HG02852 (cell line): ENCODE results near the gene POPDC2.
"Not testable (repeated sequence)": the region's sequence is repeated elsewhere in the genome, so short reads cannot be mapped to it uniquely, and the experiment has no call there.

Experiments
- ATAC-seq: cut with Tn5 transposase; IDR thresholded peaks from one replicate; pipeline ENCODE4 v1.9.1; 2021; ENCODE audit warnings: mild to moderate bottlenecking, moderate library complexity; ENCODE audit not compliant: unreplicated experiment

Gene POPDC2, protein sequence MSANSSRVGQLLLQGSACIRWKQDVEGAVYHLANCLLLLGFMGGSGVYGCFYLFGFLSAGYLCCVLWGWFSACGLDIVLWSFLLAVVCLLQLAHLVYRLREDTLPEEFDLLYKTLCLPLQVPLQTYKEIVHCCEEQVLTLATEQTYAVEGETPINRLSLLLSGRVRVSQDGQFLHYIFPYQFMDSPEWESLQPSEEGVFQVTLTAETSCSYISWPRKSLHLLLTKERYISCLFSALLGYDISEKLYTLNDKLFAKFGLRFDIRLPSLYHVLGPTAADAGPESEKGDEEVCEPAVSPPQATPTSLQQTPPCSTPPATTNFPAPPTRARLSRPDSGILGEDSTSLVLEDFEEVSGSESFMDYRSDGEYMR

DNA sequence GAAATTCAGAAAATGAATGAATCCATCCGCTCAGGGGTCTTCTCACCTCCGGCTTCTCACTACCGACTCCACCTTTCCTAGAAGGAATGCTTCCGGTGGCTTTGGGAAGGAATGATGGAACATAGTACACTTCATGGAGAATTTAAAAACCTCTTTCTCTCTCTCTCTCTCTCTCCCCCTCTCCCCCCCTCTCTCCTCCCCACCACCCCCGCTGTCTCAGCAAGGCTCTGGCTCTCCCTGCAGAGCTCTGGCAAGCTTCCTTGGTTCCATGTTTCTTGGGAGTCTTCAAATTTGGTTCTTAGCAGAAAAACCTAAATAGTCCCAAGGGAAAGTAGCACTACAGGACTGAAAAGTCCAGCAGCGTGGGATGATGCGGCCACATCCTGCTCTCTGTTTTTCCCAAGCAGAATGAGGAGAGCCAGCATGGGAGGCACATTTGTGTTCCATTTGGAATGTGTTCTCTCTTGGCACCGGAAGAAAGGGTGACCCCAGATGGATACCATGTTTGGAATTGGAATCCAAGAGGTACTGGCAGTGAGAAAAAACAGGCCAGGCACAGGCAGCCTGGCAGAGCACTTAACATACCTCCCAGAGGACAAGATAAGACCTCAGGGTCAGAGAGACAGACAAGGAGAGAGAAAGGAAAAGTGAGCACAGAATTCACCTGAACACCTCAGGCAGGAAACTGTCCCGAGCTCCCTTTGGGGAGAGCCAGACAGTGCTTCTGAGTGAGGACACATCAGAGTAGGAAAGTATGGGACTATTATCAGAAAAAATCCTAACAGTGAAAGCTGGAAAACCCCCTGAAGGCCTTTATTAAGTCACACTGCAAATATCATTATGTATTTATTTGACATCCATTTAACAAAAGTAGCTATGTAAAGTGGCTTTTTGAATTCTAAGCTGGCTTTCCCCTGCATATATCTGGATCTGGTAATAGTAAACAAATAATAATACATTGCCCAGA is at the start of gene POPDC2:
Gene POPDC2, minus strand, starts transcription at position 116 of the 967 bp plus-strand sequence. CDS start 166 bp downstream, outside the sequence.
- ATAC-seq = no peak

DNA sequence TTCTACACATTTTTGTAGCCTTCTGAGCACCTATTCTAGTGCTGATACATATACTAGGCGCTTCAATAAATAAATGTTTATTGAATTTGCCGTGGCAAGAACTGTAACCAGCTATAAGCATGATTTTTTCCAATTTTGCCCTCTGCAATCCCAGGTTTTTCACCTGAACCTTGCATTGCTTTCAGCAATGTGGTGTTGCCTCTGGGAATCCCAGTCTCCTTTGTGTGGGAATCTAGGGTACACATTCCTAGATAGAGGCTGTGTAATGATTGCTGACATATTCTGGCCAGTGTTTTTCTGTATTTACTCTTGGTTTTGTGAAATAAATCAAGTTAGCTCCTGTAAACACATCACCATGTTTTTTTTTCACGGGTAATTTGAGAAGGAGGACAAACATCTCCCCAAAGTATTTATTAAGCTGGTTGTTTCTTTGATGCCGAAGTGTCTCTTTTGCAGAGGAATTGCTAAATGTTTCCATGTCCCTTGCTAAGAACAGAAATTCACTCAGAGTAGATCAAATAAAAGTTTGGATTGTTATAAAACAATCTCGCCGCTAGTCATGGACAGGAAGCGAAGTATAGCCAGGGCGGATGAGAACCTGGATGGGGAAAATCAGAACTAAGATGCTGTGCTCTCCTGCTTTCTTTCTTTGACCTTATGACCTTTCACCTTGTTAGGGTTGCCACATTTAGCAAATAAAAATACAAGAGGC is 43.6 kb upstream of the POPDC2 start:
- ATAC-seq = no peak

DNA sequence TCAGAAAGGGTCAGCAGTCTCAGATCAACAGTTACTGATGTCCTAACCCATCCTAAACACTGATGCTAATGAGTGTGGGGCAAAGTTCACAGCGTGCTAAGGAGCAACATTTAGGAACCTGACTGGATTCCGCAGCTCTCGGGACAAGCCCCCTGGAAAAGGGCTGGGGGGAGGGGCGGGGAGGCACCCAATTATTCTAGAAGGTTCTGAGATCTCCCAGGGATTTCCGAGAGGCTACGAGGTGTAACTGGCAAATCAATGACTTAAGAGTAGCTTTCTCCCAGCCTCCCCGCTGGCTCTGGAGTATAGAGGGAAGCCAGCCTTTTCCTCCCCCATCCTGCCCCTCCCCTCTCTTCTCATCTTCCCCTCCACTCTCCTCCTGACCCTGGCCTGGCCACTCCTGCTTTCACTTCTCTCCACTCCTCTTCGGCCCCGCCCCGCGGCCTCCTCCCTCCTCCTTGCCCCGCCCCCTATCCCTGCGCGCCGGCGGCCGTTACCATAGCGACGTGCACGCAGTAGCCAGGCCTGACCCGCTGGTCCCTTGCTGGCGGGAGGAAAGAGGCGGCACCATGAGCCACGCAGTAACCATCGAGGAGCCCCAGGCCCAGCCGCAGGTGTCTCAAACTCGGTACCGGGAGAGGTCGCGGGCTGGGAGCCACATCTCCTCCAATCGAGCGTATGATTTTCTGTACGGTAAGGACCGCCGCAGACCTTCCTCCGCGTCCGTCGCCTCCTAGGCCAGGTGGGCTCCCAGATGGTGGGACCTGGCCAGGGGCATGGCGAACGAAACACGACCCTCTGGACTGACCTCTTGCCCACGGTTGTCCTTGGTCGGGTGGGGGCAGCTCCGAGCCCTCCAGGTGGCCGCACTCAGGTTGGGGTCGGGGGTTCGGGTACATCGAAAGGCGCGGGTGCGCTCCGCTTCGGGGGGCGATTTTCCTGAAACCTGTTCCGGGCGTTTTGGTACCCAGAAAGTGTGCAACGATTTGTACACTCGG is 42.4 kb upstream of the POPDC2 start, which contains the start of gene CFAP91:
Gene CFAP91, plus strand, starts transcription at position 493 of the 998 bp plus-strand sequence. Its CDS starts 77 bp downstream, at position 570.
- ATAC-seq = peak; percentile 89

DNA sequence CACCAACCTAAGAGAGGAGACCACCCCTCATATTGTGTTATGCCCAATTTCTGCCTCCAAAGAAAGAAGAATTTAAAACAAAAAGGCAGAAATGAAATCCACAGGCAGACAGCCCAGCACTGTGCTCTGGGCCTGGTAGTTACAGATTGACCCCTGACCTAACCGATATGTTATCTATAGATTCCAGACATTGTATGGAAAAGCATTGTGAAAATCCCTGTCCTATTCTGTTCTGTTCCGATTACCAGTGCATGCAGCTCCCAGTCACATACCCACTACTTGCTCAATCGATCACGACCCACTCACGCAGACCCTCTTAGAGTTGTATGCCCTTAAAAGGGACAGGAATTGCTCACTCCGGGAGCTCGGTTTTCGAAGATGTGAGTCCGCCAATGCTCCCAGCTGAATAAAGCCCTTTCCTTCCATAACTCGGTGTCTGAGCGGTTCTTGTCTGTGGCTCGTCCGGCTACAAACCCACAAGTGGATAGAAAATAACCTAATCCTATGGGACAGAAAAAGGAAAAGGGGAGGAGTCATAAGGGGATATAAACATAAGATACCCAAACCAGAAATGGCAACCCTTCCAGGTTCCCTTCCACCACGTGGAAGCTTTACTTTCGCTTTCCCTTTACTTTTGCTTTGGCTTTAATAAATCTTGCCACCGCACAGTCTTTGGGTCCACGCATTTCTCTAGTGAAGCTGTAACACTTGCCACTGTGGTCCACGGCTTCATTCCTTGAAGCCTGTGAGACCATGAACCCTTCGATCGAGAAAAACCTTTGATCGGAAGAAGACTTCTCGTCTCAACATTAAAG is 40.7 kb upstream of the POPDC2 start:
- ATAC-seq = peak; percentile 14

DNA sequence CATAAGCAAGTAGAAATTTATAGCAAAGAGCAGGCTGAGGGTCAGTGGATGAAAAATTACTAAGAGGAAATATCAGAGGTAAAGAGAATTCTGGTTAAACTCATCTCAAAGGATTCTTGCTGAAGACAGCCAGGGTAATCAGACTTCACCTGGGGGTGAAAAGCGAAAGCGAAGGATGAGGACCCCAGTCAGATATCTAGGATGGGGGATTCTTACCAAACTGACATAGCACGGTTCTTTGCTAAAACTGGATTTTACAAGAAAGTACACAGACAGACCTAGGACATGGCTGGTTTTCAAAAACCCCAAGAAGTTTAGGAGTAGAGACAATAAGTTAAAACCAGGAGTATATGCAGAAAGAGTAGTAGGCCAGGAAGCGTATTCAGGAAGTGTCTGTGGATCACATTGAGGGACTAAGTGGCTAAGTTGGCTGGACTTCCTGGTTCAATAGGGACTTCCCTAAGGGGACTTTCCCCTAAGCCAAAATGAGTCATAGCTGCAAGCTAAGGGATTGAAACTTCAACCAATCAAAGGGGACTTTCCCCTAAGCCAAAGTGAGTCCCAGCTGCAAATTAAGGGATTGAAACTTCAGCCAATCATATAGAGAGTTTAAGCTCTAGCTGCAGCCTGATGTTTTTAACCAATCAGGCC is 40.0 kb upstream of the POPDC2 start:
- ATAC-seq = peak; percentile 31

DNA sequence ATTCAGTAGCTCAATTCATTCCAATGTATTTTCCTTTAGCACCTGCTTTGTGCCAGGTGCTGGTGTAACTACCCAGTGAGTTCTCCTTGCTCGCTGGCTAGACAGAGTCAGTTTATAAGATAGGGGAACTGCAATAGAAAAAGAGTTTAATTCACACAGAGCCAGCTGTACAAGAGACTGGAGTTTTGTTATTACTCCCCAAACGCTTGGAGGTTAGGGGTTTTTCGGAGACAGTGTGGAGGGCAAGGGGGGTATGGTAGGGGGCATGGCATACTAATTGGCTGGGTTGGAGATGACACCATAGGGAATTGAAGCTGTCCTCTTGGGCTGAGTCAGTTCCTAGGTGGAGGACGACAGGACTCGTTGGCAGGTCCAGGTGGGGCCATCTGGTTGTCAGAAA is 37.0 kb upstream of the POPDC2 start:
- peak; percentile 58 for ATAC-seq

DNA sequence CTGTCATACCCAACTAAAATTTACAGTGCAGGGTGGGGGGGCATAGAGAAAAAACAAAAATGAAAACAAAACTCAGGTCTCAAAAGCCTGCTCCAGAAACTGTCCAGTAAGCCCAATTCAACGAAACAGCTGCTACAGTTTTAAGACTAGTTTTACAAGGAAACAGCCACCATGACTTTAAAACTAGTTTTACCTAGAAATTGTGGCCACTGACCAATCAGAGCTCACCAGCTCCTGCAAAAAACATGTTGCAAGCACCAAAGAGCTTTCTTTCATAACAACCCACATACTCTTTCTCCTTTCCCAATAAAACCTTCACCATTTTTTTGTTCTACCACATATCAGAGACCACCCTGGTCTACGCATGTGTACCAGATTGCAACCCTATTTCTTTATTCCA is 35.1 kb upstream of the POPDC2 start:
- no peak for ATAC-seq

DNA sequence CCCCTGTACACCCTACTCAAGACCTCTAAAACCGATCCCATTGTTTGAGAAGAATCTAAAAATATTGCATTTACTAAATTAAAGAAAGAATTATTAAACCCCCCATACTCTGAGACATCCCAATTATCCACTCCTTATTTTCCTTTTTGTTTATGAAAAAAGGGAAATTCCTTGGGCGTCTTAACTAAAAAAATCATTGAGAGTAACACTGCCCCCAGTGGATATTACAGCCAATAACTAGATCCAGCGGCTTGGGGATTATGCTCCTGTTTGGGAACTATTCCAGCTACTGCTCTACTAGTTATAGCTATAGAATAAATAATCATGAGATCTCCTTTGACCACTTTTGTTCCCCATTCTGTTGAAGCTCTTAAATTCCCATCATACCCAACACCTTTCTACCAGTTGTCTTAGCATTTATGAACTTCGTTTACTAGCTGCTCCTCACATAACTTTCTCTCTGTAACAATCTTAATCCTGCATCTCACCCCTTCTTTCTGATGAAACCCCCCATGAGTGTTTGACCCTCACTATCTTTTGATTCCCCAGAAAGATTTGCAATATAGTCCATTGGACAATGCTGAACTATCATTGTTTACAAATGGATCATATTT is 29.8 kb upstream of the POPDC2 start:
- no peak for ATAC-seq

DNA sequence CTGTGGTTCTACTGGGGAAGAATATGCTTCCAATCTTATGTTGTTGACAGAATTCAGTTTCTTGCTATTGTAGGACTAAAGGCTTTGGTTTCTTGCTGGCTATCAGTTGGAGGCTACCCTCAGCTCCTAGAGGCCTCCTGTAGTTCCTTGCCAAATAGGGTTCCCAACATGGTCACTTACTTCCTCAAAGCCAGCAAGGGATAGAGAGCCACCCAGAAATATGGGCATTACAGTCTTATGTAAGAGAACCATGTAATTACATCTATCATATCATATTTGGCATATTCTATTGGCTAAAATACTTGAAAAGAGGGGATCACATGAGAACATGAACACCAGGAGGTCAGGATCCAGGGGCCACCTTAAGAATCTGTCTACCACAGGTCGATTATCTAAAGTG is 23.0 kb upstream of the POPDC2 start:
- ATAC-seq = no peak

DNA sequence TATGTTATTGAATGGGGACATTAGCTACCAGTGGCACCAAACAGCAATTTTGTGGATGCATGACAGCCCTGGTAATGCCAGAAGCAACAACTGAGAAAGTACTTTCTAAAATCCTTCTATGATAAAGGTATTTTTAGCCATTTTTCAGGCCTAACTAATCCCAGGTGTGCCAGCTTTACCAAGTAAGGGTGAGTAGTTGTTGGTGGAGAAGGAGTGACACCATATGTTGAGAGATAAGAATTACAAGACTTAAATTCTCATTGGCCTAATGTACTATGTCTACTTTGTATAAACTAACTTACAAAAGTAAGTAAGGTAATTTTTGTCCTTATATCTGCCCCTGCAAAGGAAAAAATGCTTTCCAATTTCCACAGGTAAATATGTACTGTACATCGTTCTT is 20.9 kb upstream of the POPDC2 start:
- ATAC-seq = no peak

DNA sequence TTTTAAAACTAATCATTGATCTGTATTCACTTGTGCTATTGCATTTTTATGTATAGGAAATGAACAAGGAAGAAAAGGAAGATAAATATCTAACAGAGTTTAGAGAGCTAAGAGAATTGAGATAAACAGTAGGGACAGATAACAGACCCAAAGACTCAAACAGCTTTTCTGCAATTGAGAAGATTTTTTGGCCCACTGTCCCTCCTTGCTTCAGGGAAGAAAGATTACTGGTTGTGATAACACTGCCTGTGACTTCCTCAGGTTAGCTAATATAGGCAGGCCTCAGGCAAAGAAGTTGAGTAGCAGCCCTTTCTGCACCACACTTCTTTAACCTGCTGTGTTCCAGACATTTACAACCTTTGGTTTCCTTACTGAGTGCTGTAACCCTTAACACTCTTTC is 19.5 kb upstream of the POPDC2 start:
- no peak for ATAC-seq

DNA sequence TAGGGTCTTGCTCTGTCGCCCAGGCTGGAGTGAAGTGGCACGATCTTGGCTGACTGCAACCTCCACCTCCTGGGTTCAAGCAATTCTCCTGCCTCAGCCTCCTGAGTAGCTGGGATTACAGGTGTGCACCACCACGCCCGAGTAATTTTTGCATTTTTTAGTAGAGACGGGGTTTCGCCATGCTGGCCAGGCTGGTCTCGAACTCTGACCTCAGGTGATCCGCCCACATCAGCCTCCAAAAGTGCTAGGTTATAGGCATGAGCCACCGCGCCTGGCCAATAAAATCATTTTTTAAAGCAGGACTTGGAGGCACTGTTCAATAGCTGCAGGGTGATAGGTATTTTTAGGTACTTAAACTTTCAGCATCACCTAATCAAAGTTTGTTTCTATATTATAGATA is 17.8 kb upstream of the POPDC2 start:
- ATAC-seq = not testable (repeated sequence)

DNA sequence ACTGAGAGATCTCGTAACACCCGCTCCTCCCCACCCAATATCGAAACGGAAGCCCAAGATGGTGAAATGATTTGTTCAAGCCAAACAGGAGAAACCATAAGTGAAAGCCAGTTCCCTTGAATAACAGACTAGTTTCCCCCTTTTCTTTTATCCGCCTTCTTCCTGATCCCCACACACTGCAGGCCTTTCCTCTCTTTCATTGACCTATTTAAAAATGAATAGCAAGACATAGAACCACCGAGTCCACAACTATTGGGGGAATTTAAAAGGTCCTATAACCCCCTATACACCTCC is 17.2 kb upstream of the POPDC2 start:
- no peak for ATAC-seq

DNA sequence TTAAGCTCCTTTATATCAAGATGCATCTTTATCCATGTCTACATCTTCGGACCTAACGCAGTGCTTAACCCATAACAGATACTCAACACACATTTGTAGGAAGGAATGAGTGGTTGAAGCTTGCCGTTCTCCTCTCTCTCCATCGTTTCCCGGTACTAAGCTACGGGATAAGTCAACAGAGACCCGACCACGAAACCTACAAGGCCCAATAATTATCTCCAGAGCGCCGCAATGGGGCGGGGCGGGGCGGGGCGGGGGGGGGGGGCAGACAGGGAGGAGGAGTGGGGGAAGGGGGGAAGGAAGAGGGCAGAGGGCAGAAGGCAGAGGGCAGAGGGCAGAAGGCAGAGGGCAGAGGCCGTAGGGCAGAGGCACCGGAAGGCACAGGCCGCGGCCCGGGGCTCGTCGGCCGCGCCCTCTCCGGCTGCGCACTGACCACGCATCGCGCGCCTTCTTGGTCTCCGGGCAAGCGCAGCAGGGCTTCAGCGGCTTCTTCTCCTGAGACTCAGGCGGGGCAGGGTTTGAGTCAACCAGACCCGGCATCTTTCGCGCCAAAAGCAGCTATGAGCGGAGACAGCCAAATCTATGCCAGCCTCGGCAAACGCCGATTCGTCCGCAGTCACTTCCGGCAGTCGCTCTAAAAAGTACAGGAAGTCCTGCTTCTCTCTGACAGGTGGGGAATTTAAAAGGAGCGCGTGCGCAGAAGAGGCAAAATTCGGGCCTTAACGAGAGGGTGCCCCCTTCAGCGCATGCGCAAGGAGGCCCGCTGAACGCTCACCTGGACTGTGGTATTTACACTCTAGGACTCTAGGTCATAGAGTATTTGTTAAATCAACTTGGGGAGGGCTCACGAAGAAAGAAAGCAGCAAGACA is 16.6 kb upstream of the POPDC2 start, which contains the start of gene COX17:
Gene COX17, minus strand, starts transcription at position 636 of the 870 bp plus-strand sequence. Its CDS starts 96 bp downstream, at position 540.
- peak; percentile 88 for ATAC-seq

DNA sequence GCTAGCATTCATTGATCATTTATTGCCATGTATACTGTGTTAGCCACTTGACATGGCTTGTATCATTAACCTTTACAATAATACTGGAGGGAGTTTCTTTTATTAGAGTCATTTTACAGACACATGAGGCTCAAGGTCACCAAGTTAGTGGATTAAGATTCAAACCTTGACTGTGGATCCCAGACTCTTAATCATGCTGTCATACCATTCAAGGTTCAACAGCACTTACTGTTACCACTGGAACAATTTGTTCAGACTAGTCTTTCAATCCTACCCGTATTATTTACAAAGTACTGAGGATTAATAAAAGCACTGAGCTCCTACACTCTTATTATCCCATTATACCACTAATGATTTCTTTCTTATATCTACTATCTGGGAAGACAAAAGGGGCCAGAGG is 15.6 kb upstream of the POPDC2 start:
- no peak for ATAC-seq

DNA sequence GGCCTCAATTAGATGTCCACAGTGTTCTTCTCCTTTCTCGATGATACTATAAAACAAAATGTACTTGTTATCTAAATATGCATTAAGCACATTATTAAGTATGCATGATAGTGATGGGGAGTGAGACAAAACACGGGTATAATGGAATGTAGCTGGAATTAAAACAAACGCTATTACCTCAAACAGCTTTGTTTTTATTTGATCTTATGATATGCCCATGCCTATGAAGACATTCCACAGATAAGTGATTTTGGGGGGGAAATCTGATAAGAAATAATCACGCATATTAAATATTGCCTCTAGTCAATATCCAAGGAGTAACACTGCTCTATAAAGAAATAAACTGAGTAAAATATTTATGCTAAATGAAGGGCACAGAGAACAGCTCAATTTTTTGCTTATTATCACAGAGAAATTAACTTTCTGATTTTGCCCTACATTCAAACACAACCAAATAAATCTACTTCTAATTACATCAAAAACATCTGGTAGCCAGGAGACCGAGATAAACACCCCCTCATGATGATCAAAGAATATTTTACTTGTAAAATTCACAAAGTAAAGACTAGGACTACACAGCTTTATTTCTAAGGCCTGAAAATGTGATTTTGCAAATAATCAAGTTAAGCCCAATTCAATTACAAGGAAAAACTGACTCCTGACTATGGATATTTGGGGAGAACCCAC is 14.9 kb upstream of the POPDC2 start:
- ATAC-seq = no peak

DNA sequence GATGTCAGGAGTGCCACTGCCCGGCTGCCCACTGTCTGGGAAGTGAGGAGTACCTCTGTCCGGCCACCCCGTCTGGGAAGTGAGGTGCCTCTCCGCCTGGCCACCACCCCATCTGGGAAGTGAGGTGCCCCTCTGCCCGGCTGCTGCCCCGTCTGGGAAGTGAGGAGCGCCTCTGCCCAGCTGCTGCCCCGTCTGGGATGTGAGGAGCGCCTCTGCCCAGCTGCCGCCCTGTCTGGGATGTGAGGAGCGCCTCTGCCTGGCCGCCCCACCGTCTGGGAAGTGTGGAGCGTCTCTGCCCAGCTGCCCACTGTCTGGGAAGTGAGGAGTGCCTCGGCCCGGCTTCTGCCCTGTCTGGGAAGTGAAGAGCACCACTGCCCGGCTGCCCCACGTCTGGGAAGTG is 13.5 kb upstream of the POPDC2 start:
- no peak for ATAC-seq
